Stimulated activated CD4-positive, alpha-beta T cell treated with anti-CD3 and anti-CD28 coated beads, TNF-alpha, amount 100 ng/mL, for 24 hours (primary cell): ENCODE data around the gene TOMM34.

Experiments
- DNase-seq, 3 experiments: peaks; one replicate each; pipeline ENCODE4 v3.0.0-alpha.2; 2020; ENCODE audit warnings: low read depth in 3 of 3

TOMM34 gene, protein sequence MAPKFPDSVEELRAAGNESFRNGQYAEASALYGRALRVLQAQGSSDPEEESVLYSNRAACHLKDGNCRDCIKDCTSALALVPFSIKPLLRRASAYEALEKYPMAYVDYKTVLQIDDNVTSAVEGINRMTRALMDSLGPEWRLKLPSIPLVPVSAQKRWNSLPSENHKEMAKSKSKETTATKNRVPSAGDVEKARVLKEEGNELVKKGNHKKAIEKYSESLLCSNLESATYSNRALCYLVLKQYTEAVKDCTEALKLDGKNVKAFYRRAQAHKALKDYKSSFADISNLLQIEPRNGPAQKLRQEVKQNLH

DNA sequence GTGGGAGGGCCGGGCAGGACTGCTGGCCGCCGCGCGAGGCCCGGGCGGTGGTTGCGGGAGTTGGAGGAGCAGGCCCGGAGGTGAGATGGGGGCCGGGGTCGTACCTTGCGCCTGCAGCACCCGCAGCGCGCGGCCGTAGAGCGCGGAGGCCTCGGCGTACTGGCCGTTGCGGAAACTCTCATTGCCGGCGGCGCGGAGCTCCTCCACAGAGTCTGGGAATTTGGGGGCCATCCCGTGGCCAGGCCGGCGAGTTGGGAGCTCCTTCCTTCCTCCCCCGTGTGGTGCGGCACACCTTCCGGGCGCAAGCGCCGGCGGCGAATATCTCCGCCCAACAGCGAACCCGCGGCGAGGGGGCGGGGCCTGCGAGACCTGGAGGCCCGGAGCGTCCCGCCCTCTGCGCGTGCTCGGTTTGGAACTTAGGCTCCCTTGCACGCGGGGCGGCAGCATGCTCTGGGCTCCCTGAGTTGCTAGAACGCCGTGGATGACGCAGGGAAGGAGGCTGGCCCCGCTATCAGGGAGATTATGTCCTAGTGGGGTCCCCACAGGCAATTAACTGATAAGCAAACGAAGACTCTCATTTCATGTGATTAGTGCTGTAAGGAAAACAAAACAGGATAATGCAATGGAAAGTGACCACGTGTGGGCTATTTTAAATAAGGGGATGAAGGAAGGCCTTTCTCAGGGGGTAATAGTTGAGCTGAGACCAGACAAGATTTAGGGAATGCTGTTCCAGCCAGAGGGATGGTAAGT lies at the start of gene TOMM34:
Gene TOMM34, minus strand, starts transcription at position 295 of the 750 bp plus-strand sequence. Its CDS starts 64 bp downstream, at position 231.
- DNase-seq, result peak; percentile 90 to 97 (median 93)

DNA sequence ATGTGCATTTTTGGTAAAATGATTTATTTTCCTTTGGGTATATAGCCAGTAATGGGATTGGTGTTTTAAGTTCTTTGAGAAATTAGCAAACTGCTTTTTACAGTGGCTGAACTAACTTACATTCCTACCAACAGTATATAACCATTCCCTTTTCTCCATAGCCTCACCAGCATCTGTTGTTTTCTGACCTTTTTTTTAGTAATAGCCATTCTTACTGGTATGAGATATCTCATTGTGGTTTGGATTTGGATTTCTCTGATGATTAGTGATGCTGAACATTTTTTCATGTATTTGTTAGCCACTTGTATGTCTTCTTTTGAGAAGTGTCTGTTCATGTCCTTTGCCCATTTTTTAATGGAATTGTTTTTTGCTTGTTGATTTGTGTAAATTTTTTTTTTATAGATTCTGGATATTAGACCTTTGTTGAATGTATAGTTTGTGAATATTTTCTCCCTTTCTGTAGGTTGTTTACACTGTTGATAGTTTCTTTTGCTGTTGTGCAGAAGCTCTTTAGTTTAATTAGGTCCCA lies 48.4 kb upstream of the TOMM34 start:
- DNase-seq, result no peak

DNA sequence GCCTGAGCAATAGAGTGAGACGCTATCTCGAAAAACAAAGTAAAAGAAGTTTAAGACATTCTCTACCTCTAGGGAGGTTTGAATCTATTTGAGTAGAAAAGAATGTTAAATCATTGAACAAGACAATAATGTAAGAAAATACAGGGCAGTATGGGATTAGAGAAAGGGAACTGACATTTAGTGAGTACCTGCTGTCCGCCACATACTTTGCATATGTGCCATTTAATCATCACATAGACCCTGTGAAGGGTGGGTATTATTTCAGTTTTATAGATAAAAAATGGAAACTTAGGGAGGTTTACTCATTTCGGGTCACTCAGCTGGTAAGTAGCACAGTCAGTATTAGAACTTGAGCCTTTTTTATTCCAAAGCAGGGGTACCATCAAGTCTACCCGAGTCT lies 37.5 kb upstream of the TOMM34 start:
- DNase-seq, result no peak

DNA sequence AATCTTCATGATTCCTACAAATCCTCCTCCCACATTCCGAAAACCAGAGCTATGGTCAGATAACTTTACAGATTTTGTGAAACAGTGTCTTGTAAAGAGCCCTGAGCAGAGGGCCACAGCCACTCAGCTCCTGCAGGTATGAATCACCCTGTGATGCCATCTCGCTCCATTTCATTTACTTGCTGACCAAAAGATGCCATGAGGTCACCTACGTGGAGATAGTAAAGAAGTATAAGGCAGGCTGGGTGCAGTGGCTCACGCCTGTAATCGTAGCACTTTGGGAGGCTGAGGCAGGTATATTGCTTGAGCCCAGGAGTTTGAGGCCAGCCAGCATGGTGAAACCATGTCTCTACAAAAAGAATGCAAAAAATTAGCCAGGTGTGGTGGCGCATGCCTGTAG lies 37.0 kb upstream of the TOMM34 start:
- DNase-seq, result no peak

DNA sequence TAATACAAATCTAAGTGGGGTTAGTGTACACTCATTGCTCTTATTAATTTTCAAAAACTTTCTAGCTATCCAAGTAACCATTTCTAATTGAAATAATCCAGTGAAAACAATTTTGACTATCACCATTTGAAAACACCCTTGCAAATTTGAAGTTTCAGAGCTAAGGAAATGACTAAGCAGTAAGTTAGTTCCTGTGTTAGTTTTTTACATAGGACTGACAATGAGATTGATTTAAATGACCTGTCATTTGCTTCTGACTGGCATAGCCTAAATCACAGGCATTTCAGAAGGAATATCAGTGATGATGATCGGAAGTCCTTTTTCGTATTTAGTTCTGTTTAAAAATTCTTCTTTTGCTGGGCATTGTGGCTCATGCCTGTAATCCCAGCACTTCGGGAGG lies 33.1 kb upstream of the TOMM34 start:
- no peak for DNase-seq

DNA sequence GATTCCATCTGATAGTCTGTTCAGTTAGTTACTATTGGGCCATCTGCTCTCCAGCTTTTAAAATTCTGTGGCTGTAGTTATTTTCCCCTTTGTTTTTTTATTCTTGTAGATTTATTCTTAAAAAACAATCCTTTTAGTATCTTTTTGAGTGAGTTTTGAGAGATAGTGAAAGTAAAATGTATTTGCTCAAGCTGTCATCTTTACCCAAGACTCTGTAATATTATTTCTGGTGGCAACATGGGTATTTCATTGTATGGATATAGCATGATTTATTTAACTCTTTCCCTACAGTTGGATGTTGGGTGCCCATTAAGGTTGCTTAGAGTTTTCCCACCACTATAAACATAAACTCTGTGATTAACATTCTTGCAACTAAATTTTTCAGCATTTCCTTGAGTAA lies 30.8 kb upstream of the TOMM34 start:
- no peak for DNase-seq

DNA sequence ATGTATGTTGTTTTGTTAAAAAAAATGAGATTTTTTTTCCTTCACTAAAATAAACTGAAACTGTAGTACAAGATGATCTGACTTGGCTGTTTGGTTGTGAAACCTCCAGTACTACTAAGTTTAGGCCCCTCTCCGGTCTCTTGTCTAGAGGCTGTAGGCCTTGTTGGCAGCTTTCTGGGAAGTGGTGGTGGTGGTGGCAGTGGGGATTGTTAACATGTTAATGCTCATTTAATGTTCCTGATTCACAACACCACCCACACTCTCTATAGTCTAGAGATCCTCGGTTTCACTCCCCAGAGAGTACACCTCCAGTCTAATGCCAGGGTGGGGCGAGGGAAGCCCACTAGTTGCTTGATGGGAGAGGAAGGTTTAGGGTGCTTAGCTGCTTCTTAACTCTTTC lies 30.2 kb upstream of the TOMM34 start:
- DNase-seq, result peak; percentile 32 to 53 (median 38)

DNA sequence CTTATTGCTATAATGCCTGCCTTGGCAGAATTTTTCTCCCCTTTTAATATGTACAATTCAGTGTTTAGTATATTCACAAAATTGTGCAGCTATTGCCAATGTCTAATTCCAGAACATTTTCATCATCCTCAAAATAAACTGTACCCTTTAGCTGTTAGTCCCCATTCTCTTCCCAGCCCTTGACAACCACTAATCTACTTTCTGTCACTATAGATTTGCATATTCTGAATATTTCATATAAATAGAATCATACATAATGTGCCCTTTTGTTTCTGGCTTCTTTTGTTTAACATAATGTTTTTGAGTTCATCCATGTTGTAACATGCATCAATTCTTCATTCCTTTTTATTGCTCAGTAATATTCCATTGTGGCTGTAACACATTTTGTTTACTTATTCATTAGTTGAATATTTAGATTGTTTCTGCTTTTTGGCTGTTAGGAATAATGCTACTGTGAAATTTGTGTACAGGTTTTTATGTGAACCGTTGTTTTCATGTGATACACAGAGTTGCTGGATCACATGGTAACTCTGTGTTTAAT lies 28.5 kb upstream of the TOMM34 start:
- no peak for DNase-seq

DNA sequence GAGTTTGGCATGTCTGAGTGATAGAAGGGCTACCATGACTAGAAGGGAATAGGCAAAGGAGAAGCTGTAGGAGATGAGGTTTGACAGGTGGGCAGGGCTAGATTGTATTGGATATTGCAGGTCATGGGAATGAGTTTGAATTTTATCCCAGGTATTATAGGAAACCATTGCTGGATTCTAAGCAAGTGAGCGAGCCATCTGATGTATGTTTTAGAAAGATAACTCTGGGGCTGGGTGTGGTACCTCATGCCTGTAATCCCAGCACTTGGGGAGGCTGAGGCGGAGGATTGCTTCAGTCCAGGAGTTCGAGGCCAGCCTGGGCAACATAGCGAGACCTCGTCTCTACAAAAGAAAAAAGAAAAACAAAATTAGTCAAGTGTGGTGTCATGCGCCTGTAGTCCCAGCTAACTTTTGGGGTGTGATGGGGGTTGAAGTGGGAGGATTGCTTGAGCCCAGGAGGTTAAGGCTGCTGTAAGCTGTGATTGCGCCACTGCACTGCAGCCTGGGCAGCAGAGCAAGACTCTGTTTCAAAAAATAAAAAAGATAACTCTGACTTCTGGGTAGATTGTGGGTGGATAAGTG lies 23.0 kb upstream of the TOMM34 start:
- DNase-seq, result no peak

DNA sequence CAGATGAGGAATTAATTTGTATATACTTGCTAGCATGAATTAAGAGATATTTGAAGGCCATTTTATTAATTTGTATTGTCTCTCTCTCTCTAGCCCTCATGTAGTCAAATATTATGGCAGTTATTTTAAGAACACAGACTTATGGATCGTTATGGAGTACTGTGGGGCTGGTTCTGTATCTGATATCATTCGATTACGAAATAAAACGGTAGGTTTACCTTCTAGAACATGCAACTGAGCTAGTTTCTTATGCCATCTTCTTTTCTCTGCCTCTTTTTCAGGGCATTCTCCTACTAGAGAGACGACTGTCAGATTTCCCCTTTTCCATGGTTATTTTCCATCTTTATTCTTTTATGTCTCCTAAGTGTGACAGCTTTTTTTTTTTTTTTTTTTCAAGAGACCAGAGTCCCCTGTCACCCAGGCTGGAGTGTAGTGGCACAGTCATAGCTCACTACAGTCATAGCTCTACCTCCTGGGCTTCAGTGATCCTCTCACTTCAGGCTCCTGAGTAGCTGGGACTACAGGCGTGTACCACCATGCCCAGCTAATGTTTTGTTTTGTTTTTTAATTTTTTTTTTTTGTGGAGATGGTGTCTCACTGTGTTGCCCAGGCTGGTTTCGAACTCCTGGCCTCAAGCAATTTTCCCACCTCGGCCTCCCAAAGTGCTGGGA lies 21.7 kb upstream of the TOMM34 start:
- DNase-seq, result no peak

DNA sequence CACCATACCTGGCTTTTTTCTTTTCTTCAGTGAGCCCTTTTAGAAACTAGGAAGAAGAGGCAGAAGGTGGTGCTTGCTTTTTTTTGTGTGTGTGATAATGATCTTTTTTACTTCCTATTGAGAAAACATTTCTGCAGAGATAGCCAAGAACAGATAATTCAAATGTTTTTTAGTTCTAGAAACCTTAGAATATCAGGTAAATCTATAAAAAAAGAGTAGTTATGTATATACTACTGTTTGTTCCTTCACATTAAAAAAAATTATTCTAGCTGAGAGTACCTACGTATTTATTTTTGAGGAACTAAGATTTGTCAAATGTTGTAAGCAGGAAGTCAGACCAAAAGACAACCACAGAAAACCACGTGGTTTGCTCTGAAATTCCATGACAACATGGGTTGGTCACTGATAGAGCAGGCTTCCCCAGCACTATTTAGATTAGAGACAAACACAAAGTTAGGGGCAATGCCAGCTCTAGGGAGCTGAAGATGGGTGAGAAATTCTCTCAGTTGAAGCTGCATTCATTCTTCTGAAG lies 19.0 kb upstream of the TOMM34 start:
- peak in 2 of 3 experiments; percentile 27 to 28 for DNase-seq

DNA sequence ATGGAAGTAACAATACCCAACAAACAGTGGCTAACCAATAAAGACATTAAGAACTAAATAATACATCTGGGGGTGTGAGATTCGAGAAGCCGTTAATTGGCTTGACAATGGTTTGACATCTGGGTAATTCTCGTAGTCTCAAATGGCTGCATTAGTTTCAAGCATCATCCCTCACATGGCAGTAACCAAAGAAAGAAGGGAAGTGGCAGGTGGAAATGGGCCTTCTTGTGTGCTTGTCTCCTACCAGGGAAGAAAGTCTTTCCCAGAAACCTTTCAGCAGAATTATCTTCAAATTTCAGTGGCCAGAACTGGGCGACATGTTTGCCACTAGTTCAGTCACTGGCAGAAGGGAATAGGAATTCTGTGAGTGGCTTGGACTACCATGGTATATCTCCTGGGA lies 16.5 kb upstream of the TOMM34 start:
- DNase-seq, result no peak

DNA sequence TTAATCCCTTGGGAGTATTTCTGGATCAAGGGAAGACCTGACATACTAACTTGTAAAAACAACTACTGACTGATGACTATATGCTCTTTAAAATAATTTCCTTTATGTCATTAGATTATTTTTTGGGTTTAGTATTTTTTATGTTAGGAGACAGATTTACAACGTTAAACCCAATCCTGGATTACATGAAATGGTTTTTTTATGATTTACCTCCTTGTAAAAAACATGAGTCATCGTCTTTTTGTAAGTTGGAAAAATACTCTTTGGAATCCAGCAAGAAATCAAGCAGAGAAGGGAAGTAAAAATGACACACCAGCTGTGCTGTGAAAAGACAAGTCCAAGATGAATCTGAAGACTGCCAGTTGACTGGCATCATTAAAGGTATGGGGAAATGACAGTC lies 12.9 kb upstream of the TOMM34 start:
- DNase-seq, result no peak

DNA sequence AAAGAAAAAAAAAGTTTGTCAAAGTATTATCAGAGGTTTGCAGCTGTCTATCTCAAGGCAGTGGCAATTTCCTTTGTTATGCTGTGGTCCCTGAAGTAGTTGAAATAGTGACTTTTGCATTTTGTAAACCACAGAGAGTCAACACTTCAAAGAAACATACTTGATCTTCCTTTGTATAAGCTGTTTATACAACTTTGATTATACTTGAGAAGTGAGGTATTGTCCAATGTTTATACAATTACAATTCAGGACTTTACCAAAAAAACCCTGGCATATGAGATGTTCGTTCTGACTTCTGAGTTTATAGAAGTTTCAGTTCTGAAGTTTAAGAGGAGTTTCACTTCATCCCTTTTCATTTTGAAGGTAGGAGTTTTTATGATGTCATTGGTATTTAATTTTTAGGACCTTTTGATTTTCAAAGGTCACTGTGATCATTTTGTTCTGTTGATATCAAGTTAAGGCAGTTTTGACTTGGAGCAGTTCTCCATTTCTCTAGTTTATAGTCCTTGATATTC lies 10.1 kb upstream of the TOMM34 start:
- no peak for DNase-seq

DNA sequence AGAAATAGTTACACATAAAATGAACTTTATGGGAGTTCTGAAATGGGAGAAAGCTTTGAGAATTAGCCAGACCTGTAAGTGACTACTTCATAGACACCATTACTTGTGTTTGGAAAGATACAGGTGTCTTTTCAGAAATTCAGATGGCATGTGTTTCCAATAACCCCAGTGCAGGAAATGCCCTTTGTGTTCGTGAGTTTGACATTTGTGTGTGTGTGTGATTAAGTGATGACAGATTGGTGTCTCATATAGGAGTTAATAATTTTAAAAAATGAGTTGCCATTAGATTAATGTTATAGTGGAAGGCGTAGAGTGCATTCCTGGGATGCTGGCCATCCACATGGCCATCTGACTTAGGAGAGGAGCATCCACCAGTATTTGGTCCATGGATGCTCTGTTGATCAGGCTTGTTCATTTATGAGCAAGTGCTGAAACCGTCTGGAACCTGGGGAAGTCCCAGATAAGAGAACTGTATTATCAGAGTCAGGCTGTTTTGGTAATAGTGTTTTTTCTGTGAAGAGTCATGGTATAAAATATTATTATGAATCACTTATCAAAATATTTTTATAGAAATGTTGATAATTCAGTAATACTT lies 9.2 kb upstream of the TOMM34 start:
- no peak for DNase-seq

DNA sequence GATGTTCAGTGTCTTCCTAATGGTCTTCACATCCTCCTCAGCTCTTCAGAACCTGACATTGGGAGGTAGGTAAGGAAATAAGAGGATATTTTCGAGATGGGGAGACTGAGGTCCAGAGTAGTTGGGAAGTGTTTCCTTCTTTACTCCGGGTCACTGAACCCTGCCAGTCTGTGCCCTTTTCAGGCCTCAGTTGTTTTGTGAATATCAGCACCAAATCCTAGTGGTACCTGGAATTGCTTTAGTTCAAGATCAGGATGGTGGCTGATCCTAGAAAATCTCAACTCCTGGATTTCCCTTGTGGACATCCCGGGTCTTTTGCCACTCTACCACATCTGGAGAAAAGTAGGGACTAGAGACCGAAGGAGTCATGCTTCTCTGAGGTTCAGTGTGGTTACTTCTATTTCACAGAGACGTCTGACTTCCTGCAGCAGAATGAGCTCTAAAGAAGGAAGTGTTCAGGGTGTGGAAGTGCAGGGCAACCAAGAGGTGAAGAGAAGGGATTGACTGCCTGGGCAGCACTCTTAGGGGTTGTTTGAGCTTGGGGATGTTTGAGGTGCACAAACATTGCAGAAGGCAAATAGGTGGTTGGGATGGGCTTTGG lies 7.1 kb upstream of the TOMM34 start:
- DNase-seq, result no peak

DNA sequence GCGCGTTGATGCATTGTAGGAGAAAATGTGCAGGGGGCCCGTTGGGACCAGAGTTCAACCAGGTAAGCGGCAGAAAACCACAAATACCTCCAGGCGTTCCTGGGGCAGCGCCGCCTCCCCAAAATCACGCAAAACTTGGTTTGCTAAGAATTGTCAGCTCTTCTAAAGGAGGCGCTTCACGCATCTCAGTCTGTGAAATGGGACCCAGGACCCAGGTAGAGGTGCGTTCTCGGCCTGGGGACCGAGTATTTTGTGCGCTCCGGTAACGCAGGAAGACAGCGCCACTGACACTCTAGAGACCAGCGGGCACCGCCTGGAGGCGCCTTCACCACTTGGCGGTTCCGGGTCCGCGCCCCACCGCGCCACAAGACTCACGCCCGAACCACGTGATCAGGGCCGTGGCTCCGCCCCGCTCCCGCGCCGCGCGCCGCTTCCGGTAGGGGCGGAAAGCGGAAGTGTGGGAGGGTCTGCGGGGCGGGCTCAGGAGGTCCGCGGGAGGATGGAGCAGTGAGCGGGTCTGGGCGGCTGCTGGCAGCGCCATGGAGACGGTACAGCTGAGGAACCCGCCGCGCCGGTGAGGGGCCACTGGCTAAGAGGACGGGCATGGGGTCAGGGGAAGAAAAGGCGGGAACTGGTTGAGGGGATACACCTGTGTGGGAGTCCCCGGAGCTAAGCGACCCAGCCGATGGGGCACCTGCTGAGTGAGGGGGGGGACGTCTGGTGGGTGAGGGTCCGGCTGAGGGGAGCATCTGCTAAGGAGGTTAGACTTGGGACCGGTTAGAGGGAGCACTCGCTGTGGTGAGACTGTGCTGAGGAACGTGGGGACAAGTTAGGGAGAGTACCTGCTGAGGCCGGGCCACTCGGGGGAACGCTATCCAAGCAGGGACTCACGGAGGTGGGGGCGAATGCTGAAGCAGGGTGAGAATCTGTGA lies 6.1 kb upstream of the TOMM34 start, which contains the start of gene STK4:
Gene STK4, plus strand, starts transcription at position 483 of the 932 bp plus-strand sequence. Its CDS starts 57 bp downstream, at position 540.
- DNase-seq, result peak; percentile 91 to 93 (median 91)

DNA sequence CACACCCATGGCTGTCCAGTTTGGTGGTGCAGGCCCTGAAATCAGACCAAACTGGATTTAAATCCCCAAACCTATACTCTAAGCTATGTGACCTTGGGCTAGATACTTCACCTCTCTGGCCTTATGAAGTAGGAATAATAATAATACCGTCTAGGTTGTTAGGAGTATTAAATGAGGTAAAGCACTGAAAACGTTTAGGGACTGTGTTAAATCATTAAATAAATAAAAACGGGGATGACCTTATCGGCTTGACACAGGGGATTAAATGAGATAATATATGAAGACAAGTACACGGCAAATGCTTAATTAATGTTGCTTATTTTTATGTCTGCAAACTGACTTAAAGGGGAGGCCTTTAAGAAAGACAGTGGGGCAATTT lies 5.4 kb upstream of the TOMM34 start:
- DNase-seq, result no peak
